K562 (cell line): Measurements from ENCODE around the gene RNGTT. TPM values are rescaled to one million over a fixed set of nuclear protein-coding genes. Genes with fewer than 3 reads are reported as not detected.

Experiments used
- ATAC-seq: fragments of 200-7000 bp; cut with Tn5 transposase; 3 replicates; pipeline ENCODE4 v1.9.1; 2020; ENCODE audit warnings: moderate library complexity
- BruUV-seq: library from RNA; stranded (reverse); fragments of 400-500 nt; replicated peaks from 2 replicates; lab custom pipeline; 2021; lab: Mats Ljungman, UMichigan
- CTCF ChIA-PET: fragments of 300-600 bp; formaldehyde crosslinking; extraction: SDS; loops from one replicate; lab custom pipeline; 2021; ENCODE audit warnings: low intra/inter-chr PET ratio; lab: Yijun Ruan, JAX
- POLR2A ChIA-PET: fragments of 300-600, 350-650 bp; sonication (Branson Sonifier 250); formaldehyde crosslinking; extraction: SDS; loops from one replicate; lab custom pipeline; 2021; ENCODE audit warnings: antibody characterized with exemption, inconsistent platforms; lab: Yijun Ruan, JAX
- DNase-seq, 4 experiments: peaks; one replicate each; pipeline versions ENCODE4 v3.0.0 to v3.0.0-alpha.2; 2011 to 2018; ENCODE audit warnings: low spot score in 3 of 4, mixed read lengths in 3 of 4; ENCODE audit errors: extremely low read depth in 1 of 4
- FAIRE-seq: peaks from 2 replicates; lab custom pipeline; 2011; peaks lifted over from hg19 to GRCh38; lab: Jason Lieb, UNC
- H2AFZ ChIP-seq: 2 replicates; pipeline ENCODE4 v1.6.0; 2011; ENCODE audit warnings: low read depth, low read length, control low read depth, inconsistent platforms
- H3K27ac ChIP-seq: fragments of 200-600 bp; 3 replicates; pipeline ENCODE4 v1.8.0; 2011; ENCODE audit warnings: low read depth, mild to moderate bottlenecking, control low read depth, inconsistent platforms, low read length, moderate library complexity, mixed read lengths; ENCODE audit errors: extremely low read depth
- H3K27me3 ChIP-seq, 2 experiments: fragments of 300-600 bp in 1 of 2; 2 replicates in 1 of 2; 3 replicates in 1 of 2; pipeline versions ENCODE4 v1.6.0 to v1.8.0; 2011; ENCODE audit warnings: inconsistent platforms in 2 of 2, low read length in 2 of 2, mild to moderate bottlenecking in 1 of 2, mixed read lengths in 1 of 2, moderate library complexity in 1 of 2; ENCODE audit not compliant: control insufficient read depth in 2 of 2, insufficient read depth in 2 of 2
- H3K36me3 ChIP-seq: fragments of 300-600 bp; 3 replicates; pipeline ENCODE4 v1.8.0; 2011; ENCODE audit warnings: mild to moderate bottlenecking, low read length, inconsistent platforms; ENCODE audit not compliant: control insufficient read depth, insufficient read depth
- H3K4me1 ChIP-seq, 2 experiments: fragments of 200-600 bp in 1 of 2; replicated peaks in 1 of 2; 2 replicates in 1 of 2; 3 replicates in 1 of 2; pipeline versions ENCODE4 v1.5.1 to v1.8.0; 2011; ENCODE audit warnings: inconsistent platforms in 2 of 2, low read length in 2 of 2, mild to moderate bottlenecking in 1 of 2, mixed read lengths in 1 of 2, moderate library complexity in 1 of 2; ENCODE audit not compliant: control insufficient read depth in 2 of 2, insufficient read depth in 2 of 2
- H3K4me2 ChIP-seq: 2 replicates; pipeline ENCODE4 v1.6.1; 2011; ENCODE audit warnings: low read length, control low read depth, inconsistent platforms, mixed read lengths; ENCODE audit not compliant: insufficient read depth
- H3K4me3 ChIP-seq: fragments of 200-600 bp; sonication (generic), shearing (Covaris generic); 2 replicates; pipeline ENCODE4 v1.5.1; 2016; ENCODE audit warnings: control low read depth, inconsistent platforms
- H3K79me2 ChIP-seq: fragments of 200-600 bp; 3 replicates; pipeline ENCODE4 v1.8.0; 2011; ENCODE audit warnings: low read length, inconsistent platforms; ENCODE audit not compliant: control insufficient read depth, insufficient read depth
- H3K9ac ChIP-seq, 2 experiments: 2 replicates each; pipeline versions ENCODE4 v1.6.0 to v1.6.1; 2011; ENCODE audit warnings: low read depth in 2 of 2, low read length in 2 of 2, control low read depth in 1 of 2, inconsistent platforms in 1 of 2, mild to moderate bottlenecking in 1 of 2, mixed read lengths in 1 of 2; ENCODE audit not compliant: insufficient read depth in 1 of 2
- H3K9me1 ChIP-seq: one replicate; pipeline ENCODE4 v1.6.0; 2011; ENCODE audit warnings: inconsistent platforms, mild to moderate bottlenecking, low read length, moderate library complexity; ENCODE audit not compliant: control insufficient read depth, insufficient read depth
- H3K9me3 ChIP-seq: replicated peaks from 2 replicates; pipeline ENCODE4 v1.5.1; 2011; ENCODE audit warnings: low read depth, low read length, inconsistent platforms; ENCODE audit not compliant: control insufficient read depth, insufficient read depth
- H4K20me1 ChIP-seq: replicated peaks from 2 replicates; pipeline ENCODE4 v1.6.1; 2011; ENCODE audit warnings: low read length, inconsistent platforms, mixed read lengths; ENCODE audit not compliant: control insufficient read depth, insufficient read depth
- BRF2 ChIP-seq: IDR thresholded peaks from 3 replicates; pipeline ENCODE4 v1.6.1; 2011; ENCODE audit warnings: borderline replicate concordance, mild to moderate bottlenecking; ENCODE audit not compliant: insufficient read length, insufficient read depth
- CCAR2 ChIP-seq: fragments of 200-400 bp; formaldehyde crosslinking; IDR thresholded peaks from 2 replicates; pipeline ENCODE4 v1.6.1; 2017; ENCODE audit warnings: mild to moderate bottlenecking, low read depth, low read length
- CCNT2 ChIP-seq: IDR thresholded peaks from 2 replicates; pipeline ENCODE4 v1.6.1; 2011; ENCODE audit warnings: borderline replicate concordance, low read depth, mild to moderate bottlenecking, moderate library complexity, mixed read lengths, low read length; ENCODE audit not compliant: insufficient read length; ENCODE audit errors: extremely low read depth
- CHD4 ChIP-seq: fragments of 200-600 bp; sonication (generic); IDR thresholded peaks from 3 replicates; pipeline ENCODE4 v1.6.1; 2012; ENCODE audit warnings: low read depth, mild to moderate bottlenecking, mixed read lengths, low read length, inconsistent platforms; ENCODE audit not compliant: insufficient read depth, insufficient replicate concordance, poor library complexity, severe bottlenecking
- CREM ChIP-seq: IDR thresholded peaks from 2 replicates; pipeline ENCODE4 v1.6.1; 2014; ENCODE audit warnings: antibody characterized with exemption, low read depth
- GTF3C2 ChIP-seq: IDR thresholded peaks from 3 replicates; pipeline ENCODE4 v1.6.1; 2011; ENCODE audit warnings: borderline replicate concordance, mild to moderate bottlenecking, moderate library complexity; ENCODE audit not compliant: insufficient read length; ENCODE audit errors: extremely low read depth
- HNRNPUL1 ChIP-seq: fragments of 200-400 bp; formaldehyde crosslinking; IDR thresholded peaks from 2 replicates; pipeline ENCODE4 v1.6.1; 2017; ENCODE audit warnings: low read length
- RBM14 ChIP-seq: fragments of 200-400 bp; formaldehyde crosslinking; IDR thresholded peaks from 2 replicates; pipeline ENCODE4 v1.6.1; 2018; ENCODE audit warnings: low read depth, mild to moderate bottlenecking, low read length, moderate library complexity, borderline replicate concordance; ENCODE audit not compliant: insufficient read depth
- WGBS: fragments of 100-300 bp; shearing (Covaris generic); methylation state at CpG from one replicate; pipeline ENCODE4 v1.1.6; 2016; ENCODE audit warnings: low coverage, mixed read lengths; ENCODE audit not compliant: insufficient coverage; ENCODE audit errors: missing lambda C conversion rate; 5-methylcytosine and 5-hydroxymethylcytosine counted together
- in situ Hi-C: fragments of 300-500 bp; cut with MboI; formaldehyde crosslinking; loops from 4 replicates; pipeline ENCODE4 v1.15.0; 2018; ENCODE audit warnings: inconsistent platforms, mixed read lengths
- intact Hi-C: fragments of 100-400 bp; cut with micrococcal nuclease; formaldehyde crosslinking; loops from 2 replicates; pipeline ENCODE4 v1.14.2; 2022
- polyA plus RNA-seq, 8 experiments: library from polyadenylated mRNA; depleted of rRNA in 4 of 8; stranded (reverse) in 5 of 8; unstranded in 3 of 8; fragments of >200 nt; fragmentation: Nextera tagmentation in 2 of 8; fragmentation: Illumina TruSeq in 1 of 8; extraction: Ambion mirVana in 2 of 8; extraction: Trizol in 1 of 8; gene quantifications; 2 replicates each; pipeline versions ENCODE4 v1.2.1 to v1.2.3, GENCODE V29; 2011 to 2014; ENCODE audit warnings: inconsistent platforms in 1 of 8, missing spikeins in 1 of 8
- total RNA-seq, 7 experiments: library from RNA; depleted of rRNA in 6 of 7; stranded (reverse); fragments of >200 nt in 6 of 7; fragmentation: Illumina TruSeq in 2 of 7; extraction: Trizol in 2 of 7; gene quantifications; 2 replicates each; pipeline versions ENCODE4 v1.2.1 to v1.2.3, GENCODE V29; 2011 to 2021; ENCODE audit warnings: low replicate concordance in 1 of 7
- TF ChIP-seq, protein P1 (sequence below), 2 experiments: fragments of 150-350 bp in 1 of 2; IDR thresholded peaks; 2 replicates each; pipeline ENCODE4 v1.6.1; 2012 to 2016; ENCODE audit warnings: low read depth in 2 of 2, low read length in 2 of 2, mild to moderate bottlenecking in 1 of 2, moderate library complexity in 1 of 2
- TF ChIP-seq, protein P2 (sequence below): fragments of 200-800 bp; sonication (Bioruptor generic); IDR thresholded peaks from 2 replicates; pipeline ENCODE4 v1.6.1; 2017; ENCODE audit warnings: missing genetic modification characterization, missing compliant biosample characterization

Gene RNGTT
- total and polyA plus RNA-seq, 9 of the 15 experiments (the other 6 are each of a cell fraction or from before 2014, with no cell fraction given), result 6.1 to 31.7 (median 19.5) TPM

- no peak for TF ChIP-seq CHD4
- TF ChIP-seq CCAR2, result no peak
- no peak for TF ChIP-seq GTF3C2
Observed at GRCh38 chr6:88574651-88575050, 388.8 kb downstream of the RNGTT start (continued).

GRCh38 chr6:88574031-88574430 is 389.4 kb downstream of the RNGTT start:
- CTCF ChIA-PET, result no interaction called here
- intact Hi-C loops, result no loop called here
- Histone ChIP-seq H3K9me3 (no peaks in the 10 kb centered on the region), H3K4me2 (no peak overlapping the region), H3K27ac (no peak overlapping the region), H3K9ac (no peak overlapping the region), H4K20me1 (no peaks in the 10 kb centered on the region), H3K9me1 (no peaks in the 10 kb centered on the region), H3K79me2 (no peaks in the 10 kb centered on the region), H2AFZ (no peak overlapping the region), H3K27me3 (peaks cover 0 to 18% of the 10 kb centered on the region in 2 experiments; a peak in 4 of 5 replicates), H3K4me3 (no peak overlapping the region), H3K4me1 (no peaks in the 10 kb centered on the region), H3K36me3 (no peaks in the 10 kb centered on the region)
- FAIRE-seq, result no peak
- 8% methylated on average over 8 of the region's 9 CpGs for WGBS
- BruUV-seq, result no TSS peak
- POLR2A ChIA-PET, result interaction anchor here (1.3 kb wide), 1 partner anchor 15 kb away, joined by 3 read pairs; no protein-coding TSS in a partner anchor
- in situ Hi-C loops, result no loop called here
- no peak for DNase-seq
- ATAC-seq, result no peak
- no peak for TF ChIP-seq HNRNPUL1
- no peak for TF ChIP-seq CREM
- no peak for TF ChIP-seq CCNT2
- TF ChIP-seq, protein P1, sequence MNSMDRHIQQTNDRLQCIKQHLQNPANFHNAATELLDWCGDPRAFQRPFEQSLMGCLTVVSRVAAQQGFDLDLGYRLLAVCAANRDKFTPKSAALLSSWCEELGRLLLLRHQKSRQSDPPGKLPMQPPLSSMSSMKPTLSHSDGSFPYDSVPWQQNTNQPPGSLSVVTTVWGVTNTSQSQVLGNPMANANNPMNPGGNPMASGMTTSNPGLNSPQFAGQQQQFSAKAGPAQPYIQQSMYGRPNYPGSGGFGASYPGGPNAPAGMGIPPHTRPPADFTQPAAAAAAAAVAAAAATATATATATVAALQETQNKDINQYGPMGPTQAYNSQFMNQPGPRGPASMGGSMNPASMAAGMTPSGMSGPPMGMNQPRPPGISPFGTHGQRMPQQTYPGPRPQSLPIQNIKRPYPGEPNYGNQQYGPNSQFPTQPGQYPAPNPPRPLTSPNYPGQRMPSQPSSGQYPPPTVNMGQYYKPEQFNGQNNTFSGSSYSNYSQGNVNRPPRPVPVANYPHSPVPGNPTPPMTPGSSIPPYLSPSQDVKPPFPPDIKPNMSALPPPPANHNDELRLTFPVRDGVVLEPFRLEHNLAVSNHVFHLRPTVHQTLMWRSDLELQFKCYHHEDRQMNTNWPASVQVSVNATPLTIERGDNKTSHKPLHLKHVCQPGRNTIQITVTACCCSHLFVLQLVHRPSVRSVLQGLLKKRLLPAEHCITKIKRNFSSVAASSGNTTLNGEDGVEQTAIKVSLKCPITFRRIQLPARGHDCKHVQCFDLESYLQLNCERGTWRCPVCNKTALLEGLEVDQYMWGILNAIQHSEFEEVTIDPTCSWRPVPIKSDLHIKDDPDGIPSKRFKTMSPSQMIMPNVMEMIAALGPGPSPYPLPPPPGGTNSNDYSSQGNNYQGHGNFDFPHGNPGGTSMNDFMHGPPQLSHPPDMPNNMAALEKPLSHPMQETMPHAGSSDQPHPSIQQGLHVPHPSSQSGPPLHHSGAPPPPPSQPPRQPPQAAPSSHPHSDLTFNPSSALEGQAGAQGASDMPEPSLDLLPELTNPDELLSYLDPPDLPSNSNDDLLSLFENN (IDR thresholded peaks at IDR 0.05; ENCODE audit: low read depth in 2 of 2, low read length in 2 of 2), result no peak
- no peak for TF ChIP-seq BRF2
- TF ChIP-seq RBM14, result no peak
- TF ChIP-seq, protein P2, sequence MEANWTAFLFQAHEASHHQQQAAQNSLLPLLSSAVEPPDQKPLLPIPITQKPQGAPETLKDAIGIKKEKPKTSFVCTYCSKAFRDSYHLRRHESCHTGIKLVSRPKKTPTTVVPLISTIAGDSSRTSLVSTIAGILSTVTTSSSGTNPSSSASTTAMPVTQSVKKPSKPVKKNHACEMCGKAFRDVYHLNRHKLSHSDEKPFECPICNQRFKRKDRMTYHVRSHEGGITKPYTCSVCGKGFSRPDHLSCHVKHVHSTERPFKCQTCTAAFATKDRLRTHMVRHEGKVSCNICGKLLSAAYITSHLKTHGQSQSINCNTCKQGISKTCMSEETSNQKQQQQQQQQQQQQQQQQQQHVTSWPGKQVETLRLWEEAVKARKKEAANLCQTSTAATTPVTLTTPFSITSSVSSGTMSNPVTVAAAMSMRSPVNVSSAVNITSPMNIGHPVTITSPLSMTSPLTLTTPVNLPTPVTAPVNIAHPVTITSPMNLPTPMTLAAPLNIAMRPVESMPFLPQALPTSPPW (CRISPR knock-in tag), result no peak
